ENCODE measurements around the gene TRDN. TPM values are rescaled to one million over a fixed set of nuclear protein-coding genes. Genes with fewer than 3 reads are reported as not detected.
A peak's percentile ranks its signal among the peaks of the same experiment; 100 is the strongest.

TRDN gene, protein sequence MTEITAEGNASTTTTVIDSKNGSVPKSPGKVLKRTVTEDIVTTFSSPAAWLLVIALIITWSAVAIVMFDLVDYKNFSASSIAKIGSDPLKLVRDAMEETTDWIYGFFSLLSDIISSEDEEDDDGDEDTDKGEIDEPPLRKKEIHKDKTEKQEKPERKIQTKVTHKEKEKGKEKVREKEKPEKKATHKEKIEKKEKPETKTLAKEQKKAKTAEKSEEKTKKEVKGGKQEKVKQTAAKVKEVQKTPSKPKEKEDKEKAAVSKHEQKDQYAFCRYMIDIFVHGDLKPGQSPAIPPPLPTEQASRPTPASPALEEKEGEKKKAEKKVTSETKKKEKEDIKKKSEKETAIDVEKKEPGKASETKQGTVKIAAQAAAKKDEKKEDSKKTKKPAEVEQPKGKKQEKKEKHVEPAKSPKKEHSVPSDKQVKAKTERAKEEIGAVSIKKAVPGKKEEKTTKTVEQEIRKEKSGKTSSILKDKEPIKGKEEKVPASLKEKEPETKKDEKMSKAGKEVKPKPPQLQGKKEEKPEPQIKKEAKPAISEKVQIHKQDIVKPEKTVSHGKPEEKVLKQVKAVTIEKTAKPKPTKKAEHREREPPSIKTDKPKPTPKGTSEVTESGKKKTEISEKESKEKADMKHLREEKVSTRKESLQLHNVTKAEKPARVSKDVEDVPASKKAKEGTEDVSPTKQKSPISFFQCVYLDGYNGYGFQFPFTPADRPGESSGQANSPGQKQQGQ
- total RNA-seq: not detected

DNA sequence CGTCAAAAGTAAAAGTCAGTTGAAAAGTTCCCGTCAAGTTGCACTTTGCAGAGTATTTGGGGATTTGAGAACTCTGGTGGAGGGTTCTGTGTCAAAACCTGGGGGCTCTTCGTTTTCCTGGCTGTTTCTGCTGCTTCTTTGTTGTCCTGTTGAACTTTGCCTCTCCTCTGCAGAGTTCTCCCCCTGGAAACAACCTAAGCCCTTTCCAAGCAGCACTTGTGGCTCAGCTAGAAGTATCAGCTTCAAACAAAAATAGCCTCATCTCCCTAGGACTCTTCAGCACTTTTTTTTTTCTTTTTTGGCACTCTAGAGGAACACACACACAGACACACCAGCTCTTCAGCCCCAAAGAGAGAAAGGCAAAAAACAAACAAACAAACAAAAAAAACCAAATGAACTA lies at the start of gene TRDN:
Gene TRDN, minus strand, starts transcription at position 169 of the 400 bp plus-strand sequence. CDS start 175 bp downstream, outside the sequence.
- ATAC-seq (no peak), DNase-seq (ENCODE audit: low spot score) (no peak)

DNA sequence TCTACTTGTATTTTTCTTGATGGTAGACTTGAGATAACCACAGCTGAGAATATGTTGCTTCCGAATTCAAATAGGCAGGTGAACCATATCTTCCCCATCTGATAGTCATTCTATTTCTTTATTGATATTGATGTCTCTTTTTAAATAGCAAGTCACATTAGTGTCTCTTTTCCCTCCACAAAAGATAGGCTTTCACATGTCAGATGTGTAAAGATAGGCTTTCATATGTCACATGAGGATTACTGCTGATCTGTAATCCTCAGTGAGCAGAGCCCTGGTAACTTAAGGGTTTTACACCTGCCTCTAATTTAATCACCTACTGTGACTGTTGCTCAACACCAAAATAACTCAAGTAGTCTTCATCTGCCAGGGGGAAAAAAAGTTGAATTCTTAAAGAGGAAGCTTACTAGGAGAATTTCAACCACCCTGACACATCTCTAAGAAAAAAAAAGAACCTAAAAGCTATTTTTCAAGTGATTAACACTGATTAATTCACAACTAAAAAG lies 45.3 kb upstream of the TRDN start:
- DNase-seq (ENCODE audit: low spot score): no peak
- ATAC-seq: no peak

DNA sequence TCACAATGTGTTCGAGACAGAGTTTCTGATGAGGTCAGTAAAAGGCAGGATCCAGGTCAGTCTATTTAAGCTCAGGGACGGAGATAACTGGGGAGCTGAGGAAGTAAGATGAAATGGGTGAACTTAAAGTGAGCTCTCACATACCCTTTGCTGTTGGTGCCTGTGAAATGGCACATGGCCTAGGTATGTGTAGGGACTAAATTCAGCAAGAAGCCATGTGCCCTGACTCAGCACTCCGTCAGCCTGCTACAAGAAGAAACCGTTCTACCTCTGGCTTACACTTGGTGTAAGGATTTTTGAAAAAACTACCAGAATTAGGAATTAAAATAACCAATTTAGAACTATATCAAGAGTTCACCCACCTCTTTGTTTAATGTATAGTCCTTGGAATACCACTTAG lies 41.1 kb upstream of the TRDN start:
- DNase-seq (ENCODE audit: low spot score) (no peak), ATAC-seq (no peak)

DNA sequence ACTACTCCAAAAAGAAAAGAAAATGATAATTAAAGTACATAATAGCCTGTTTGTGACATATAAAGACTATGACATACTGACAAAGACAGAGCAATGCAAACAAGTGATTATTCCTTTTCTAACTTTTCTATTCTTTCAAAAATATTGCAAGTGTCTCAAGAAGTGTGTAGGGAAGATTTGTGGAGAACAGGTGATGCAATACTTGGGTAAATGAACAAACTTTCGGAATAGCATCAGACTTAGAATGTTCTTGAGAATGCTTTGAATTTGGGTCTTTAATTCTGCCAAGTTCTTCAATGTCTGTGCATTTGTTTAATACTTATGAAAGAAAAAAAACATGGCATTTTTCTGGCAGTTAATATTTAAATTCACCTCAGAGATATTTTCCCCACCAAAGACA lies 40.0 kb upstream of the TRDN start:
- DNase-seq (ENCODE audit: low spot score) (no peak), ATAC-seq (no peak)

DNA sequence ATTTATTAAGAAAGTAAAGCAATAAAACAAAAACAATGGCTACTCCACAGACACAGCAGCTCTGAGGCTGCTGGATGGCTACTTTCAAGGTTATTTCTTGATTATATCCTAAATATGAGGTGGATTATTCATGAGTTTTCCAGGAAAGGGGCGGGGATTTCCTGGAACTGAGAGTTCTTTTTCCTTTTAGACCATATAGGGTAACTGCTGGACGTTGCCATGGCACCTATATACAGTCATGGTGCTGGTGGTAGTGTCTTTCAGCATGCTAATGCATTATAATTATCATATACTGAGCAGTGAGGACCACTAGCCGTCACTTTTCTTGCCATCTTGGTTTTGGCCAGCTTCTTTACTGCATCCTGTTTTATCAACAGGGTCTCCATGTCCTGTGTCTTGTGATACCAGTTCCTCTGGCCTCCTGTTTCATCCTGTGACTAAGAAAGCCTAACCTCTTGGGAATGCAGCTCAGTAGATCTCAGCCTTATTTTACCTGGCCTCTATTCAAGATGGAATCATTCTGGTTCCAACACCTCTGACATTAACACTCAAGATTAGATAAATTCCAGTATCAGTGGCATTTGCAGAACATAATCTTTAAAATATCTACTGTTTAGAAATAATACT lies 32.3 kb upstream of the TRDN start:
- no peak for ATAC-seq

DNA sequence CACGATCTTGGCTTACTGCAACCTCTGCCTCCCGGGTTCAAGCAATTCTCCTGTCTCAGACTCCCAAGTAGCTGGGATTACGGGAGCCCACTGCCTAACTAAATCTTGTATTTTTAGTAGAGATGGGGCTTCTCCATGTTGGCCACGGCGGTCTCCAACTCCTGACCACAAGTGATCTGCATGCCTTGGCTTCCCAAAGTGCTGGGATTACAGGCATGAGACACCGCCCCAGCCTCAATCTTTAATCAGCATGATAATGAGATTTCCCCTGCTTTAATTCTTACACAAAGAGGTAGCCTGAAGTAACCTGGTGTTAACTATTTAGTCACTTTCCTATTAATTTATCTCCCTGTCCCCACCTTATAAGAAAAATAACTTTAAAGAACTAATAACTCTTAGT lies 31.3 kb upstream of the TRDN start:
- DNase-seq (ENCODE audit: low spot score): no peak
- ATAC-seq: no peak

More for the DNA sequence above, 32.3 kb upstream of the TRDN start:
- DNase-seq (ENCODE audit: low spot score): no peak

DNA sequence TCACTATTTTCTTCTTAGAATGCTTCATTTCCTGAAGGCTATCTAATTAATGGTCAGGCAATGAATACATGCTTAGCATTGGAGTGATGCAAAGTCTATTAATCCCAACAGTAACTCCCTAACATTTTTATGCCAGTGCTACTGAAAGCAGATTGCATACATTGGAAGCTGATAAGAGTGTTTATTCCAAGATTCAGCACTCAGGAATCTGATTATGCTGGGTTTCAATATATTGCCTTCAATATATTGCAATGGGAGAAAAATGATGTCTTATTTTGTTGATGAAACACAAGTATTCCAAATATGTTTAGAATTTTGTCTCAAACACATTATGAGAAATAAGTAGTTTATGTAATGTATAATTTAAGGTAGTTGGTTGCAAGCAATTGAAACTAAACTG lies 26.7 kb upstream of the TRDN start:
- DNase-seq (ENCODE audit: low spot score): no peak
- no peak for ATAC-seq

DNA sequence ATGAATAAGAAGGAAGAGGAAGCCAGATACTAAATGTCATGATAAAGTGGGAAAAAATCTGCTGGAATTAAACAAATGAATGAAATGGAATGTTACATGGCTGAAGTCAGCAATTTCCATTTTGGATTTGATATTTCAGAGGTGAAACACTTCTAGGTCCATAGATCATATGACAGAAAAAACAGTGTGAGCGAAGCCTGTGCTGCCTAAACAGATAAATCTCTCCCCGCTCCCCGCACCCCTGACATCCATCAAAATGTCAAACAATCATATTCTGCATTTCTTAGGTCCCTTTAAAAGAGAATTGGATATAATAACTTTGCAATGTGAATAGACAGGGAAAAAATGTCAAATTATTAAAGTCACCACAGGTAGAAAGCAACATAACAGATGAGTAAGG lies 26.0 kb upstream of the TRDN start:
- DNase-seq (ENCODE audit: low spot score): no peak
- ATAC-seq: no peak

DNA sequence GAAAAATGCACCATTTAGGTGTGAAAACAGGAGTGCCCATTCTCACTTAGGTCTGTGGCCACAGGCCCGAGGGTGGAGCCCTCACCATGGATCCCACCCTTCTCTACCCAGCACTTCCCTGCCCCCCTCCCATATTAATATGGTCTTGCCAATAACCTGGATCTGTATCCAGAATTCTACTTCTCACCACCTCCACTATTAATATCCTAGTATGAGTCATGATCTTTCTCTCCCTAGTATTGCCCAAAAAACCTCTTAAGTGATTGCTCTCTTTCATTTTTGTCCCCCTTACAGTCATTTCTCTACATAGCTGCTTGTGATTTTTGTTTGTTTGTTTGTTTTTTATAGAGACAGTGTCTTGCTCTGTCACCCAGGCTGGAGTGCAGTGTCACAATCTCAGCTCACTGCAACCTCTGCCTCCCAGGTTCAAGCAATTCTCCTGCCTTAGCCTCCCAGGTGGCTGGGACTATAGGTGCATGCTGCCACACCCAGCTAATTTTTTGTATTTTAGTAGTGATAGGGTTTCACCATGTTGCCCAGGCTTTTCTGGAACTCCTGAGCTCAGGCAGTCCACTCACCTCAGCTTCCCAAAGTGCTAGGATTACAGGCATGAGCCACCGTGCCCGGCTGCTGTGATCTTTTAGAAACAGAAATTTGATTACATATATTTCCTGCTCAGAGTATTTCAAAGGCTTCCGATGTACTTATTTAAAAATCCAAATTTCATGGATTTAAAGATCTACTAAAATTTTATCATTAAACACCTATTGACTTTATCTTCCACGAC lies 24.5 kb upstream of the TRDN start:
- DNase-seq (ENCODE audit: low spot score) (no peak), ATAC-seq (no peak)

DNA sequence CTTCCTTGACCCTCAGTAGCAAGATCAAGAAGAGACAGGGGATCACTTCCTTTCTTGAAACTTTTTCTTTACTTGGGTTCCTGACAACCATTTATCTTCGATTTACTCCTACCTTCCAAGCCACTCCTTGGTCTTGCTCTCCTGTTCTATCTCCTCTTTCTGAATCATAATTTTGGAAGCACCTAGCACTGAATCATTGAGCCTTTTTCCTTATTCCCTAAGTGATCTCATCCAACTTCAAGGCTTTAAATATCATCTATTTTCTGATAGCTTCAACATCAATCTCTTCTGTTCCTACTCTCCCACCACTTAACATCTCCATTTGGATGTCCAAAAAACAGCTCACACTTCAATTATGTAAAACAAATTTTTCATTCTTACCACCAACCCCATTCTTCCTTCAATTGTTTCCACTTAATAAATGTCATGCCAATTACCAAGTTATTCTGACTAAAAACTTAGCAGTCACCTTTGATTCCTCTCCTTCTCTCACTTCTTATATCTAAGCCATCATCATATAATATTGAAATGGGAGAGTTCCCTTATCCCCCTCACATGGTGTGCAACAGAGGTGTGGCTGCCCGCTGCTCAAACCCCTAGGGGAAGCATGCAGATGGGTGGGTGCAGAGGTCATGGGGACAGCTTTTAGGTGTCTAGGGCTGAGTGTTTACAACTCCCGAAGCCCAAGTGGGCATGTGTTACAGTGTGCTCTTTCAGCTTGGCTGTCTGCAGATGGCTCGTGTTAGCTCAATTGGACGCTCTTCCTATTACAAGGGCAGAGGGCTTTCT lies 23.4 kb upstream of the TRDN start:
- ATAC-seq (no peak), DNase-seq (ENCODE audit: low spot score) (no peak)

DNA sequence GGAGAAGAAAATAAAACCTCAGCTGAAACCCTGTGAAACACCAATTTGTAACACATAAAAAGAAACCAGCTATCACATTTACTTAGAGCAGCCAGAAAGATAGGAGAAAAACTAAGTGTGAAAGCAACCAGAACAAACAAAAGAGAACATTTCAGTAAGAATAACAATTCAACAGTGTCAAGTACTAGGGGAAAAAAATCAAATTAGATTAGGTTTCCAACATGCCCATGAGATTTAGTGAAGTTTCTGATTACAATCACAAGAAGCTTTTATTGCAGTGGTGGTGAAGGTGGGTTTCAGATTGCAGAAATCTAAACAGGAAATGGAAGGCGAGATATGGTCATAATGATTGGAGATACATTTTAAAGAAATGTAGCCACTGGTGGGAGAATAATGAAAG lies 22.1 kb upstream of the TRDN start:
- ATAC-seq: no peak
- DNase-seq (ENCODE audit: low spot score): no peak

DNA sequence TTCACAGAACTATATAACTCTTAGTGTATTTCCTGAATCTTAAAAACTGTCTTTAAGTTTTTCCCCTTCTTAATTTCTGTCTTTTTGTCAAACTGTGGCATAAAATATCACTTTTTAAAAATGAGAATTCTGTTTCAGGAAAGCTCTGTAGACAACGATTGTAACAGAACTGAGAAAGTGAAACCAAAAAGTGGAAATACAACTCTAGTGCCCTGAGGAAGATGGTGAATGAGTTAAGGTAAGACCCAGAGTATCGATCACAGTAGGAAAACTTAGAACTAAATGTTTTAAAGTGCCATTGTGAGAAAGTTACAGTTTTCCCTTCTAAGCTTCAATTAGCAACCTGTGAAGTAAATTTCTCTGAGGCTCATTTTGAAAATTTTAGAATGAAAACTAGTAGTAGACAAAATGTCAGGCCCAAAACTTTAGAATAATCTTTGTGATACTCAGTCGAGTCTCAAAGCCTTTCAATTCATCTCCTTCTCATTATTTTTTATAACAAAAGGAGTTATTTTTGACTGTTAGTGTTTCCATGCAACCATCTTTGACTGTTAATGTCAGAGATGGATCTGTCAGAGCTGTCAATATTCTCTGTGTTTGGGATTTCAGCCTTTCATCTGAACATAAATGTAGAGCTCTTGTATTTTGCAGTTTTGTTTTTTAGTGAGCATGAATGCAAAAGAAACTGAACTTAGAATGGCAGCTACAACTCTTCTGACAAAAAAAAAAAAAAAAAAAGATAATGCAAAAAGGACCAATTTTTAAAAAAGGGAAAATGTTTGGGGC lies 19.0 kb upstream of the TRDN start:
- DNase-seq (ENCODE audit: low spot score): no peak
- peak; percentile 57 for ATAC-seq

DNA sequence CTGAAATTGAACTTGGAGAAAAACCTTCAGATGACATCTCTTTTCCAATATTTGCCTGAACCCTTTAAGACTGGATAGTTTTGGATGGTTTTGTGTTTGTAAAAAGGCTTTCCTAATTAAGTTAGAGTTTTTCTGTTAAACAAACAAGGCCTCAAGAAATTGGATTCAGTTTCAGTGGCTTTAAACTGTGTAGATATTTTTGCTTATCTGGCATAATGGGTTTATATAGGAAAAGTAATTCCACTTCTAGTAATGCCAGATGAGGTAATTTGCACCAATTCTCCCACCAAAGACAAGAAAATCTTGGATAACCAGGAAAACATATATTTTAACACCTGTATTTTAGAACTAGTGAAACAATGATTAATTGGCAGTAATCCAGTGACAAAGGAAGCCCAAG lies 12.0 kb upstream of the TRDN start:
- DNase-seq (ENCODE audit: low spot score) (no peak), ATAC-seq (no peak)

DNA sequence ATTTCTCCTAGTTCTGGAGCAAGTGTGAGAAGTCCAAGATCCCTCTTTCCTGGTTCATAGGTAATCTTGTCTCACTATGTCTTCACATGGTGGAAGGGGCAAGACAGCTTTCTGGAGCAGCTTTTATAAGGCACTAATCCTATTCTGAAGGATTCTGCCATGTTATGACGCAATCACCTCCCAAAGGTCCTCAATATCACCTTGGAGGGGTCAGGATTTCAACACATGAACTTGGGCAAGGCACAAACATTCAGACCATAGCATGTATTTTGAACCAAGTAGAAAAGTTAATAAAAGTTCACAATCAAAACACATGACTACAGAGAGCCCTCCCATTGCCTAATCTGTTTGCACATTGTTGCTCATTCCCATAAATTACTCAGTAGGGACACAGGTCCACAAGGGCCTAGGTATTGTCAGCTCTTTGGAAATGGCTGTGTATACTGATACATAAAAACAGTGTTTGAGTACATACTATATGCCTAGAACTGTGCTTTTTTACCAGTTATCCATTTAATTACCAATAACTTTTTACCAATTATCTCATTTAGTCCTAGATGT lies 11.3 kb upstream of the TRDN start:
- DNase-seq (ENCODE audit: low spot score) (no peak), ATAC-seq (peak; percentile 26)

DNA sequence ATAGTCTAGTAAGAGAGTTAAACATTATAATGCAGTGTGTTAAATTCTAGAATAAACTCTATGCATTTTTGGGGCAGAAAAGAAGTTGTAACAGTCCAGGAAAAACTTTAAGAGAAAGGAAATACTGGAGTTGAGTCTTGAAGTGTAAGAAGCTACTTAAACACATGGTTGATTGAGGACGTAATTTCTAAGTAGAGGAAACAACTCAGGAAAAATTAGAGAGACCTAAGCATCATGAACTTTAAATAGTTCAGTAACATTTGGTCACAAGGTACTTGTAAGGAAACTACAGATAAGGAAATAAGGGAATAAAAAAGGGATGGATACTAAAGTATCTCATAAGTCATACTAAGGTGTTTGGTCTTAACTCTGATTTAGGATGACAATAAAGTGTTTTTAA lies 4.7 kb upstream of the TRDN start:
- no peak for DNase-seq (ENCODE audit: low spot score)
- ATAC-seq: no peak

DNA sequence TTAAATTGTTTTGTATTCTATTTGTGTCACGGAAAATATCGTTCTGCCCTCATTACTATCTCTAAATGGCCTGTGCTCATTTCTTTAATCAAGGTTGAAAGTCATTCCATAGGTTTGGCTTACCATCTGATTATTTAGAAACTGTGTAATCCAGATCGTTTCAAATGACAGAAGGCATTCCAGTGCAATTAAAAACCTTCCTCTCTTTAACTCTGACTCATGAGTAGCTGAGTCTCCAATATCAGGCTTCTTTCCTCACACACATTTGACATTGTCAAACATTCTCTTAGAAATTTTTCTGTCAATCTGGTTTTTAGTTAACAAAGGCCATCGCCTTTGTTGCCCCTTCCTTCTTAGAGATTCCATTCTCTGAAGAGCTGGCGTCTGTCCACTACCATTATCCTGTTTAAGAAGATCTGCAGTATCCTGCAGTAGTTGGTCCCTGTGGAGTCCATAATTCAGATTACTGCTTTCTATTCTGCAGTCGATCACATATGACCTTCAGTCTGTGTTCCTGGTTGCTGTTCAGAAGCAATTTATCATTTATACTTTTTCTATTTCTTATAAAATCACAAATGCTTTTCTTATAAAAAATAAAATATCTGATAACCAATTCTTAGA lies 3.9 kb upstream of the TRDN start:
- DNase-seq (ENCODE audit: low spot score) (no peak), ATAC-seq (no peak)

DNA sequence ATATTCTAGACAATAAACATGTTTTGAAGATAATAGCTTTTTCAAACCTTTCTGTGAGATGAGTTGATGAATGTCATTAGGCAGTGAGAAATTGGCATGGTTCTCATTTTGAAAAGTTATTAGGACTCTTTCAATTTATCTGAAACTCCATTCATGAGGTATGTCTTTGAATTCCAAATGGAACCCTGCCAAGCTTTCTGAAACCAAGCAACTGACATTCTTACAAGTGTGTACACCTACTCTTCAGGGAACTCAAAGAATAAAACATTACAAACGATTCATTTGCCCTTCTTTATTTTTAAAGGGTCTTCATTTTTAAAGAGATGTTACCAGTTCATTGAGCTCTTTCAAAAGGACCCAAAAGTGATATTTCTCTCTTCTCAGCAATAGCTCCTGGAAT lies 2.1 kb upstream of the TRDN start:
- ATAC-seq: no peak
- no peak for DNase-seq (ENCODE audit: low spot score)

DNA sequence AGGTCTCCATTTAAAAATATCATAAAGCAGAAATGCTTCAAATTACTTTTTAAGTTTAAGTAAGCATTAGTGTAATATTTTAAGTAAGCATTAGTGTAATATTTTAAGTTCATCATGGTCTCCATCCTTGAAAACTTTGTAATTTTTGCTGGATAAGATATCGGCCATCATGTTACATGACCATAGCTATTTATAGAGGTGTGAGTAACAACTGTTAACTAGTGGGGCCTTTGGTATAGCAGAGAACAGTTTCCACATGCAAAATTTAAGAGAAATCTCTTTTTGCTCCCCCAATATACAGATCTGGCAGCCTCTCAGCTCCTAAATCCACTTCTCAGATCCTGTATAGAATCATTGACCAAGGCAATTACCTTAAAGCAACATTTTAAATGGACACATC lies 468 bp downstream of the TRDN start:
- DNase-seq (ENCODE audit: low spot score) (no peak), ATAC-seq (no peak)

DNA sequence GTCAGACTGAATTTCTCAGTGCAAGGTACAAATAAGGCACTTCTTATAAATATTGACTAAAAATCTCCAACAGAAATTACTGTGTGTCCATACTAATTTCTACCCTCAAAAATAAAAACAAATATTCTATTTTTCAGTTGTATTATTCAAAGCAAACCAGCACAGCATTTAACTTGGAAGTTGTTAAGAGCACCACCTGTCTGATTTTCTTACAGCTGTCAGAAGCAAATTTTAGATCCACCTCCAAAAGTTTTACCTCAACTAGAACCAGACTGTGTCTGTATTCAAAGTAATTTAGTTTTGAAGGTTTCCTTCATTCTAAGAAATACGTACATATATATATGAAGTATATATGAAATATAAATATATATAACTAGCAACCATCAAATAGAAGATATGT lies 1.2 kb downstream of the TRDN start:
- DNase-seq (ENCODE audit: low spot score) (no peak), ATAC-seq (no peak)
